ENCODE data around the gene FOXN3.

DNA sequence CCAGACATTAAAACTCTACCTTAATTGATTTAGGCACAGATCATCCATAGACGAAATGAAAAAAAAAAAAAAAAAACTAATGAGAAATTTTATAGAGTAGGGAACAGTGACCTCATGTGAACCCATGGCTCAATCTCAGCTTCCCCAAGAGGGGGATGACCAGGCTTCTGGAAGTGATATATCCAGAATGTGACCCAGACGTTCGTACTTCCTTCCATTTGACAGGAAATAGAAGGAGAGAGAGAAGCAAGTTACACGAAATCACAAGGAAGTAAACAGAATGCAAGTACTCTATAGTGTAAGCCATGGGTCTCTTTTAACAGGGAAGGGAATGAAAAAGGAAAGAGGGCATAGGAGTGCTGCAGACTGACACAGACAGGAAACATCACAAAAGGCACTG is 10.1 kb downstream of the FOXN3 start:
- TF ChIP-seq, protein P1, sequence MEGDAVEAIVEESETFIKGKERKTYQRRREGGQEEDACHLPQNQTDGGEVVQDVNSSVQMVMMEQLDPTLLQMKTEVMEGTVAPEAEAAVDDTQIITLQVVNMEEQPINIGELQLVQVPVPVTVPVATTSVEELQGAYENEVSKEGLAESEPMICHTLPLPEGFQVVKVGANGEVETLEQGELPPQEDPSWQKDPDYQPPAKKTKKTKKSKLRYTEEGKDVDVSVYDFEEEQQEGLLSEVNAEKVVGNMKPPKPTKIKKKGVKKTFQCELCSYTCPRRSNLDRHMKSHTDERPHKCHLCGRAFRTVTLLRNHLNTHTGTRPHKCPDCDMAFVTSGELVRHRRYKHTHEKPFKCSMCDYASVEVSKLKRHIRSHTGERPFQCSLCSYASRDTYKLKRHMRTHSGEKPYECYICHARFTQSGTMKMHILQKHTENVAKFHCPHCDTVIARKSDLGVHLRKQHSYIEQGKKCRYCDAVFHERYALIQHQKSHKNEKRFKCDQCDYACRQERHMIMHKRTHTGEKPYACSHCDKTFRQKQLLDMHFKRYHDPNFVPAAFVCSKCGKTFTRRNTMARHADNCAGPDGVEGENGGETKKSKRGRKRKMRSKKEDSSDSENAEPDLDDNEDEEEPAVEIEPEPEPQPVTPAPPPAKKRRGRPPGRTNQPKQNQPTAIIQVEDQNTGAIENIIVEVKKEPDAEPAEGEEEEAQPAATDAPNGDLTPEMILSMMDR (IDR thresholded peaks at IDR 0.05), result no peak
- TF ChIP-seq POLR2A (IDR thresholded peaks at IDR 0.05), result no peak

Measured in lower leg skin (tissue), 3 donors.